HepG2 (cell line): ENCODE measurements around the gene XXYLT1. TPM values are rescaled to one million over a fixed set of nuclear protein-coding genes. Genes with fewer than 3 reads are reported as not detected.

Source experiments
- ARHGAP35 ChIP-seq: sonication (generic); formaldehyde crosslinking; IDR thresholded peaks from 2 replicates; pipeline ENCODE4 v1.9.0; 2022; ENCODE audit warnings: mild to moderate bottlenecking, inconsistent platforms, moderate library complexity, missing genetic modification reagents, borderline replicate concordance
- CEBPZ ChIP-seq: IDR thresholded peaks from 2 replicates; pipeline ENCODE4 v1.6.1; 2012; ENCODE audit warnings: low read length, improper control_type of control experiment
- CREB3 ChIP-seq: sonication (generic); formaldehyde crosslinking; IDR thresholded peaks from 2 replicates; pipeline ENCODE4 v1.5.0; 2020; ENCODE audit warnings: missing genetic modification reagents
- EZH2 ChIP-seq: conservative IDR thresholded peaks from 2 replicates; pipeline ENCODE4 v1.6.1; 2012; ENCODE audit warnings: mild to moderate bottlenecking, low read depth, low read length, moderate library complexity
- KLF12 ChIP-seq: sonication (generic); formaldehyde crosslinking; IDR thresholded peaks from 2 replicates; pipeline ENCODE4 v1.4.0; 2020; ENCODE audit warnings: missing genetic modification reagents, borderline replicate concordance
- NPAS2 ChIP-seq: sonication (generic); formaldehyde crosslinking; IDR thresholded peaks from 2 replicates; pipeline ENCODE4 v1.8.0; 2022; ENCODE audit warnings: mild to moderate bottlenecking, missing genetic modification reagents, borderline replicate concordance
- NR2F1 ChIP-seq, 2 experiments: fragments of 450-650 bp in 1 of 2; formaldehyde crosslinking in 1 of 2; IDR thresholded peaks; 2 replicates each; pipeline versions ENCODE4 v1.5.0 to v1.6.1; 2016 to 2020; ENCODE audit warnings: mild to moderate bottlenecking in 1 of 2, missing compliant biosample characterization in 1 of 2, missing genetic modification reagents in 1 of 2, moderate library complexity in 1 of 2
- PLSCR1 ChIP-seq: sonication (generic); formaldehyde crosslinking; IDR thresholded peaks from 2 replicates; pipeline ENCODE4 v1.5.0; 2020; ENCODE audit warnings: missing genetic modification reagents, mild to moderate bottlenecking, borderline replicate concordance
- TEAD2 ChIP-seq: sonication (generic); formaldehyde crosslinking; IDR thresholded peaks from 2 replicates; pipeline ENCODE4 v1.9.0; 2021; ENCODE audit warnings: missing genetic modification reagents
- TFDP1 ChIP-seq: IDR thresholded peaks from 2 replicates; pipeline ENCODE4 v1.6.1; 2016; ENCODE audit warnings: missing compliant biosample characterization, missing genetic modification reagents, borderline replicate concordance
- TGIF2 ChIP-seq: IDR thresholded peaks from 2 replicates; pipeline ENCODE4 v1.6.1; 2016; ENCODE audit warnings: control low read depth, missing compliant biosample characterization
- THYN1 ChIP-seq: sonication (generic); formaldehyde crosslinking; IDR thresholded peaks from 2 replicates; pipeline ENCODE4 v1.8.1; 2023; ENCODE audit warnings: low read depth, mild to moderate bottlenecking, moderate library complexity, missing genetic modification reagents, borderline replicate concordance
- ZNF142 ChIP-seq: sonication (generic); formaldehyde crosslinking; IDR thresholded peaks from 2 replicates; pipeline ENCODE4 v1.4.0; 2020; ENCODE audit warnings: missing genetic modification reagents
- ZNF20 ChIP-seq: sonication (generic); formaldehyde crosslinking; IDR thresholded peaks from 2 replicates; pipeline ENCODE4 v1.4.0; 2020; ENCODE audit warnings: mild to moderate bottlenecking, moderate library complexity, missing genetic modification reagents
- ZNF607 ChIP-seq: sonication (generic); formaldehyde crosslinking; IDR thresholded peaks from 2 replicates; pipeline ENCODE4 v1.5.1; 2020; ENCODE audit warnings: missing genetic modification reagents, mild to moderate bottlenecking, borderline replicate concordance
- polyA plus RNA-seq, 8 experiments: library from polyadenylated mRNA; depleted of rRNA in 3 of 8; stranded (reverse) in 7 of 8; unstranded in 1 of 8; fragments of >200 nt; fragmentation: Illumina TruSeq in 4 of 8; extraction: Trizol in 4 of 8; gene quantifications; 2 replicates each; pipeline versions ENCODE4 v1.2.1 to v1.2.3, GENCODE V29; 2011 to 2016; ENCODE audit warnings: low read depth in 4 of 8, missing spikeins in 1 of 8, mixed read lengths in 1 of 8; ENCODE audit not compliant: insufficient read depth in 1 of 8
- total RNA-seq, 5 experiments: library from RNA; depleted of rRNA; stranded (reverse); fragments of >200 nt; fragmentation: Illumina TruSeq; extraction: Trizol; gene quantifications; 2 replicates each; pipeline ENCODE4 v1.2.3, GENCODE V29; 2016; ENCODE audit warnings: low read depth in 1 of 5

The XXYLT1 gene
- total and polyA plus RNA-seq, 2 of the 13 experiments (the other 11 are each of a cell fraction or from before 2014, with no cell fraction given) = 17.7 to 19.0 TPM

- TF ChIP-seq ZNF142 (CRISPR knock-in tag) = peak; percentile 80; the same call in 1 of the 2 replicates
- peak; percentile 62; the same call in 1 of the 2 replicates for TF ChIP-seq ZNF607 (CRISPR knock-in tag)
- no peak for TF ChIP-seq ZNF20 (CRISPR knock-in tag)
- no peak for TF ChIP-seq THYN1 (CRISPR knock-in tag)
- TF ChIP-seq NR2F1 (CRISPR knock-in tag; IDR thresholded peaks at IDR 0.05) = no peak
- peak; percentile 79; the same call in 1 of the 2 replicates for TF ChIP-seq TEAD2 (CRISPR knock-in tag)
- 0 out of 2 replicates have a peak, but pooled peaks have one; percentile 49 for TF ChIP-seq ARHGAP35 (CRISPR knock-in tag)
- TF ChIP-seq EZH2 = no peak
- TF ChIP-seq NPAS2 (CRISPR knock-in tag) = no peak
- peak; percentile 53; the same call in 1 of the 2 replicates for TF ChIP-seq KLF12 (CRISPR knock-in tag)
- TF ChIP-seq CREB3 (CRISPR knock-in tag) = peak; percentile 91; the same call in 1 of the 2 replicates
- peak; percentile 88; the same call in 1 of the 2 replicates for TF ChIP-seq TFDP1 (CRISPR knock-in tag)
- peak; percentile 83 for TF ChIP-seq TGIF2 (CRISPR knock-in tag)
- no peak for TF ChIP-seq CEBPZ
- 0 out of 2 replicates have a peak, but pooled peaks have one; percentile 21 for TF ChIP-seq PLSCR1 (CRISPR knock-in tag)
These were observed 711 bp downstream of the XXYLT1 start (continued) for GRCh38 chr3:195270079-195270816.
